ENCODE results near the gene PRKCH. TPM values are rescaled to one million over a fixed set of nuclear protein-coding genes. Genes with fewer than 3 reads are reported as not detected.
A peak's percentile ranks its signal among the peaks of the same experiment; 100 is the strongest.

Gene PRKCH
- total RNA-seq, 1 donor: 3.3 TPM

- H3K4me2 ChIP-seq (ENCODE audit: insufficient read depth, low read length): peak overlapping the region; percentile 64
- H3K27me3 ChIP-seq (ENCODE audit: insufficient read depth, low read length): peaks cover 48% of the 10 kb centered on the region
- H3K9me3 ChIP-seq (ENCODE audit: low read depth, low read length): no peaks in the 10 kb centered on the region
- TF ChIP-seq, protein P1, sequence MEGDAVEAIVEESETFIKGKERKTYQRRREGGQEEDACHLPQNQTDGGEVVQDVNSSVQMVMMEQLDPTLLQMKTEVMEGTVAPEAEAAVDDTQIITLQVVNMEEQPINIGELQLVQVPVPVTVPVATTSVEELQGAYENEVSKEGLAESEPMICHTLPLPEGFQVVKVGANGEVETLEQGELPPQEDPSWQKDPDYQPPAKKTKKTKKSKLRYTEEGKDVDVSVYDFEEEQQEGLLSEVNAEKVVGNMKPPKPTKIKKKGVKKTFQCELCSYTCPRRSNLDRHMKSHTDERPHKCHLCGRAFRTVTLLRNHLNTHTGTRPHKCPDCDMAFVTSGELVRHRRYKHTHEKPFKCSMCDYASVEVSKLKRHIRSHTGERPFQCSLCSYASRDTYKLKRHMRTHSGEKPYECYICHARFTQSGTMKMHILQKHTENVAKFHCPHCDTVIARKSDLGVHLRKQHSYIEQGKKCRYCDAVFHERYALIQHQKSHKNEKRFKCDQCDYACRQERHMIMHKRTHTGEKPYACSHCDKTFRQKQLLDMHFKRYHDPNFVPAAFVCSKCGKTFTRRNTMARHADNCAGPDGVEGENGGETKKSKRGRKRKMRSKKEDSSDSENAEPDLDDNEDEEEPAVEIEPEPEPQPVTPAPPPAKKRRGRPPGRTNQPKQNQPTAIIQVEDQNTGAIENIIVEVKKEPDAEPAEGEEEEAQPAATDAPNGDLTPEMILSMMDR (IDR thresholded peaks at IDR 0.05; ENCODE audit: extremely low read depth, low read depth, low read length): no peak
- peak; percentile 58 for DNase-seq (ENCODE audit: insufficient read length, low spot score, missing footprints)
- H3K36me3 ChIP-seq (ENCODE audit: insufficient read depth, low read length): no peaks in the 10 kb centered on the region
- peak overlapping the region; percentile 66 for H3K4me3 ChIP-seq (ENCODE audit: insufficient read depth, low read length)
- H3K27ac ChIP-seq (ENCODE audit: low read depth, low read length): no peak overlapping the region
- H3K4me1 ChIP-seq (ENCODE audit: insufficient read depth, low read length): no peaks in the 10 kb centered on the region
- H3K79me2 ChIP-seq (ENCODE audit: insufficient read depth, low read length): no peaks in the 10 kb centered on the region
- no peaks in the 10 kb centered on the region for H4K20me1 ChIP-seq (ENCODE audit: insufficient read depth, low read length)
- H2AFZ ChIP-seq (ENCODE audit: low read length): peak overlapping the region; percentile 22
These were observed 484 bp upstream of the PRKCH start for GRCh38 chr14:61320806-61321384.

- Histone ChIP-seq H3K27ac (ENCODE audit: low read depth, low read length) (no peak overlapping the region), H3K4me2 (ENCODE audit: insufficient read depth, low read length) (peak overlapping the region; percentile 64), H2AFZ (ENCODE audit: low read length) (peak overlapping the region; percentile 47), H3K27me3 (ENCODE audit: insufficient read depth, low read length) (peaks cover 45% of the 10 kb centered on the region), H3K79me2 (ENCODE audit: insufficient read depth, low read length) (no peaks in the 10 kb centered on the region), H3K36me3 (ENCODE audit: insufficient read depth, low read length) (no peaks in the 10 kb centered on the region), H4K20me1 (ENCODE audit: insufficient read depth, low read length) (no peaks in the 10 kb centered on the region), H3K4me3 (ENCODE audit: insufficient read depth, low read length) (peak overlapping the region; percentile 66), H3K9me3 (ENCODE audit: low read depth, low read length) (no peaks in the 10 kb centered on the region), H3K4me1 (ENCODE audit: insufficient read depth, low read length) (no peaks in the 10 kb centered on the region)
- DNase-seq (ENCODE audit: insufficient read length, low spot score, missing footprints): peak; percentile 42
- TF ChIP-seq, protein P1 (IDR thresholded peaks at IDR 0.05; ENCODE audit: extremely low read depth, low read depth, low read length): no peak
These were observed 826 bp downstream of the PRKCH start for GRCh38 chr14:61322011-61322798.

GRCh38 chr14:61322799-61323290 lies 1.5 kb downstream of the PRKCH start:
- H2AFZ ChIP-seq (ENCODE audit: low read length): no peak overlapping the region
- no peaks in the 10 kb centered on the region for H3K9me3 ChIP-seq (ENCODE audit: low read depth, low read length)
- TF ChIP-seq, protein P1 (IDR thresholded peaks at IDR 0.05; ENCODE audit: extremely low read depth, low read depth, low read length): no peak
- DNase-seq (ENCODE audit: insufficient read length, low spot score, missing footprints): peak; percentile 54
- H4K20me1 ChIP-seq (ENCODE audit: insufficient read depth, low read length): no peaks in the 10 kb centered on the region
- peak overlapping the region; percentile 35 for H3K4me3 ChIP-seq (ENCODE audit: insufficient read depth, low read length)
- peaks cover 45% of the 10 kb centered on the region for H3K27me3 ChIP-seq (ENCODE audit: insufficient read depth, low read length)
- H3K4me2 ChIP-seq (ENCODE audit: insufficient read depth, low read length): no peak overlapping the region
- no peak overlapping the region for H3K27ac ChIP-seq (ENCODE audit: low read depth, low read length)
- no peaks in the 10 kb centered on the region for H3K4me1 ChIP-seq (ENCODE audit: insufficient read depth, low read length)
- no peaks in the 10 kb centered on the region for H3K36me3 ChIP-seq (ENCODE audit: insufficient read depth, low read length)
- H3K79me2 ChIP-seq (ENCODE audit: insufficient read depth, low read length): no peaks in the 10 kb centered on the region

DNA sequence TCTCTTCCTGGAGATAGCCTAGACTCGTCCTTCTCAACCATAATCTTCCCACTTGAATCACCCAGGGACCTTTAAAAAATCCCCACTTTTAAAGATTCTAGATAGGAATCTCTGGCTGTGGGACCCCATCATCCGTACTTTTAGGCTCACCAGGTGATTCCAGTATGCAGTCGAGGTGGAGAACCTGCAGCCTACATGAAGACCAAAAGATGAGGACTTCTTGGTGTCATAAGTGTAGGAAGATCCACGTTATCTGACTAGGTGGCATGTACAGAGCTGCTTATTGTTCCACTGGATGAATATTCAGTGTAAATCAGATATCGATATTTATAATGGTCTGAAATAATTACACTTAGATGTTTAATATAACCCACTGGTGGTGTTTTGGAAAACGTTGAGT lies 2.6 kb downstream of the PRKCH start:
- no peaks in the 10 kb centered on the region for H3K79me2 ChIP-seq (ENCODE audit: insufficient read depth, low read length)
- no peak overlapping the region for H3K4me3 ChIP-seq (ENCODE audit: insufficient read depth, low read length)
- no peaks in the 10 kb centered on the region for H3K4me1 ChIP-seq (ENCODE audit: insufficient read depth, low read length)
- no peaks in the 10 kb centered on the region for H3K9me3 ChIP-seq (ENCODE audit: low read depth, low read length)
- H3K27ac ChIP-seq (ENCODE audit: low read depth, low read length): no peak overlapping the region
- DNase-seq (ENCODE audit: insufficient read length, low spot score, missing footprints): peak; percentile 70
- TF ChIP-seq, protein P1 (IDR thresholded peaks at IDR 0.05; ENCODE audit: extremely low read depth, low read depth, low read length): no peak
- peaks cover 45% of the 10 kb centered on the region for H3K27me3 ChIP-seq (ENCODE audit: insufficient read depth, low read length)
- H2AFZ ChIP-seq (ENCODE audit: low read length): no peak overlapping the region
- H3K36me3 ChIP-seq (ENCODE audit: insufficient read depth, low read length): no peaks in the 10 kb centered on the region
- H3K4me2 ChIP-seq (ENCODE audit: insufficient read depth, low read length): no peak overlapping the region
- H4K20me1 ChIP-seq (ENCODE audit: insufficient read depth, low read length): no peaks in the 10 kb centered on the region
